GM23338 (cell line): ENCODE data around the gene PRR12.

Experiments
- CREB1 ChIP-seq: fragments of 250-450 bp; sonication (Bioruptor Pico); IDR thresholded peaks from 2 replicates; pipeline ENCODE4 v1.5.0; 2020; ENCODE audit warnings: low read depth, mild to moderate bottlenecking, moderate library complexity
- CTCF ChIP-seq, 2 experiments: fragments of 200-600 bp in 1 of 2; sonication (generic) in 1 of 2; conservative IDR thresholded peaks; 2 replicates each; pipeline versions ENCODE4 v1.5.1 to v1.6.1; 2016 to 2017; ENCODE audit warnings: antibody characterized with exemption in 2 of 2, low read depth in 2 of 2, mild to moderate bottlenecking in 2 of 2, moderate library complexity in 1 of 2
- EZH2 ChIP-seq: fragments of 200-600 bp; sonication (generic); IDR thresholded peaks from one replicate; pipeline ENCODE4 v1.8.0; 2017; ENCODE audit warnings: antibody characterized with exemption, mild to moderate bottlenecking, low read depth; ENCODE audit not compliant: unreplicated experiment
- EZH2phosphoT487 ChIP-seq: fragments of 200-600 bp; sonication (generic); IDR thresholded peaks from one replicate; pipeline ENCODE4 v1.8.1; 2018; ENCODE audit warnings: antibody characterized with exemption; ENCODE audit not compliant: unreplicated experiment
- JUNB ChIP-seq: IDR thresholded peaks from one replicate; pipeline ENCODE4 v1.6.1; 2016; ENCODE audit warnings: antibody characterized with exemption; ENCODE audit not compliant: unreplicated experiment
- NANOG ChIP-seq: IDR thresholded peaks from 2 replicates; pipeline ENCODE4 v1.6.1; 2016; ENCODE audit warnings: antibody characterized with exemption, borderline replicate concordance
- POLR2AphosphoS5 ChIP-seq: IDR thresholded peaks from 2 replicates; pipeline ENCODE4 v1.6.1; 2016; ENCODE audit warnings: antibody characterized with exemption, low read depth
- STAT1 ChIP-seq: IDR thresholded peaks from one replicate; pipeline ENCODE4 v1.6.1; 2016; ENCODE audit warnings: antibody characterized with exemption; ENCODE audit not compliant: unreplicated experiment
- ZNF114 ChIP-seq: fragments of 250-450 bp; sonication (Bioruptor Pico); IDR thresholded peaks from 2 replicates; pipeline ENCODE4 v1.5.0; 2020; ENCODE audit warnings: mild to moderate bottlenecking, moderate library complexity
- ZNF331 ChIP-seq: fragments of 250-450 bp; sonication (Bioruptor Pico); IDR thresholded peaks from 2 replicates; pipeline ENCODE4 v1.5.0; 2020; ENCODE audit warnings: low read depth, mild to moderate bottlenecking, moderate library complexity
- ZNF462 ChIP-seq: fragments of 250-450 bp; sonication (Bioruptor Pico); IDR thresholded peaks from 2 replicates; pipeline ENCODE4 v1.5.0; 2020; ENCODE audit warnings: mild to moderate bottlenecking, moderate library complexity
- TF ChIP-seq, protein P1 (sequence below): IDR thresholded peaks from one replicate; pipeline ENCODE4 v1.6.1; 2018; ENCODE audit warnings: antibody characterized with exemption; ENCODE audit not compliant: unreplicated experiment
- TF ChIP-seq, protein P2 (sequence below): IDR thresholded peaks from 2 replicates; pipeline ENCODE4 v1.6.1; 2016; ENCODE audit warnings: antibody characterized with exemption

GRCh38 chr19:49596407-49596806, 5.4 kb downstream of the PRR12 start:
- TF ChIP-seq CTCF (conservative IDR thresholded peaks at IDR 0.05; ENCODE audit: low read depth in 2 of 2) (no peak), POLR2AphosphoS5 (no peak), EZH2 (no peak), EZH2phosphoT487 (no peak), CREB1 (no peak), JUNB (no peak), STAT1 (no peak), ZNF114 (no peak), ZNF331 (CRISPR knock-in tag) (no peak), NANOG (no peak), ZNF462 (CRISPR knock-in tag) (no peak)
- TF ChIP-seq, protein P1, sequence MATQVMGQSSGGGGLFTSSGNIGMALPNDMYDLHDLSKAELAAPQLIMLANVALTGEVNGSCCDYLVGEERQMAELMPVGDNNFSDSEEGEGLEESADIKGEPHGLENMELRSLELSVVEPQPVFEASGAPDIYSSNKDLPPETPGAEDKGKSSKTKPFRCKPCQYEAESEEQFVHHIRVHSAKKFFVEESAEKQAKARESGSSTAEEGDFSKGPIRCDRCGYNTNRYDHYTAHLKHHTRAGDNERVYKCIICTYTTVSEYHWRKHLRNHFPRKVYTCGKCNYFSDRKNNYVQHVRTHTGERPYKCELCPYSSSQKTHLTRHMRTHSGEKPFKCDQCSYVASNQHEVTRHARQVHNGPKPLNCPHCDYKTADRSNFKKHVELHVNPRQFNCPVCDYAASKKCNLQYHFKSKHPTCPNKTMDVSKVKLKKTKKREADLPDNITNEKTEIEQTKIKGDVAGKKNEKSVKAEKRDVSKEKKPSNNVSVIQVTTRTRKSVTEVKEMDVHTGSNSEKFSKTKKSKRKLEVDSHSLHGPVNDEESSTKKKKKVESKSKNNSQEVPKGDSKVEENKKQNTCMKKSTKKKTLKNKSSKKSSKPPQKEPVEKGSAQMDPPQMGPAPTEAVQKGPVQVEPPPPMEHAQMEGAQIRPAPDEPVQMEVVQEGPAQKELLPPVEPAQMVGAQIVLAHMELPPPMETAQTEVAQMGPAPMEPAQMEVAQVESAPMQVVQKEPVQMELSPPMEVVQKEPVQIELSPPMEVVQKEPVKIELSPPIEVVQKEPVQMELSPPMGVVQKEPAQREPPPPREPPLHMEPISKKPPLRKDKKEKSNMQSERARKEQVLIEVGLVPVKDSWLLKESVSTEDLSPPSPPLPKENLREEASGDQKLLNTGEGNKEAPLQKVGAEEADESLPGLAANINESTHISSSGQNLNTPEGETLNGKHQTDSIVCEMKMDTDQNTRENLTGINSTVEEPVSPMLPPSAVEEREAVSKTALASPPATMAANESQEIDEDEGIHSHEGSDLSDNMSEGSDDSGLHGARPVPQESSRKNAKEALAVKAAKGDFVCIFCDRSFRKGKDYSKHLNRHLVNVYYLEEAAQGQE, result no peak
- TF ChIP-seq, protein P2, sequence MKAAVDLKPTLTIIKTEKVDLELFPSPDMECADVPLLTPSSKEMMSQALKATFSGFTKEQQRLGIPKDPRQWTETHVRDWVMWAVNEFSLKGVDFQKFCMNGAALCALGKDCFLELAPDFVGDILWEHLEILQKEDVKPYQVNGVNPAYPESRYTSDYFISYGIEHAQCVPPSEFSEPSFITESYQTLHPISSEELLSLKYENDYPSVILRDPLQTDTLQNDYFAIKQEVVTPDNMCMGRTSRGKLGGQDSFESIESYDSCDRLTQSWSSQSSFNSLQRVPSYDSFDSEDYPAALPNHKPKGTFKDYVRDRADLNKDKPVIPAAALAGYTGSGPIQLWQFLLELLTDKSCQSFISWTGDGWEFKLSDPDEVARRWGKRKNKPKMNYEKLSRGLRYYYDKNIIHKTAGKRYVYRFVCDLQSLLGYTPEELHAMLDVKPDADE, result no peak
